Keratinocyte (primary cell): ENCODE results near the gene KIF25. TPM values are rescaled to one million over a fixed set of nuclear protein-coding genes. Genes with fewer than 3 reads are reported as not detected.

Experiments
- DNase-seq: peaks from one replicate; pipeline ENCODE4 v3.0.0-alpha.2; 2011; ENCODE audit warnings: low read depth, missing footprints, low spot score
- FAIRE-seq: peaks from 2 replicates; lab custom pipeline; 2011; peaks lifted over from hg19 to GRCh38; lab: Jason Lieb, UNC
- H2AFZ ChIP-seq: 2 replicates; pipeline ENCODE4 v1.6.0; 2012; ENCODE audit warnings: low read length, control low read depth, inconsistent platforms; ENCODE audit not compliant: control insufficient read depth
- H3K27ac ChIP-seq: 2 replicates; pipeline ENCODE4 v1.5.1; 2011; ENCODE audit warnings: low read length; ENCODE audit not compliant: control insufficient read depth, insufficient read depth
- H3K27me3 ChIP-seq: 3 replicates; pipeline ENCODE4 v1.6.0; 2011; ENCODE audit warnings: low read length; ENCODE audit not compliant: control insufficient read depth, insufficient read depth; ENCODE audit errors: extremely low read depth
- H3K36me3 ChIP-seq, 2 experiments: 2 replicates in 1 of 2; 3 replicates in 1 of 2; pipeline ENCODE4 v1.5.1; 2011; ENCODE audit warnings: low read length in 2 of 2, mild to moderate bottlenecking in 1 of 2; ENCODE audit not compliant: control insufficient read depth in 2 of 2, insufficient read depth in 2 of 2; ENCODE audit errors: extremely low read depth in 1 of 2
- H3K4me1 ChIP-seq: 3 replicates; pipeline ENCODE4 v1.5.1; 2011; ENCODE audit warnings: low read length; ENCODE audit not compliant: control insufficient read depth, insufficient read depth; ENCODE audit errors: extremely low read depth
- H3K4me2 ChIP-seq: 3 replicates; pipeline ENCODE4 v1.6.0; 2011; ENCODE audit warnings: low read depth, low read length; ENCODE audit not compliant: control insufficient read depth, insufficient read depth; ENCODE audit errors: extremely low read depth
- H3K4me3 ChIP-seq, 3 experiments: fragments of 200-600 bp in 1 of 3; sonication (generic) in 1 of 3; 2 replicates in 2 of 3; 3 replicates in 1 of 3; pipeline ENCODE4 v1.5.1; 2011 to 2016; ENCODE audit warnings: low read length in 3 of 3, mild to moderate bottlenecking in 3 of 3, control low read depth in 2 of 3, inconsistent platforms in 1 of 3, low read depth in 1 of 3, mixed read lengths in 1 of 3, mixed run types in 1 of 3, moderate library complexity in 1 of 3; ENCODE audit not compliant: control insufficient read depth in 2 of 3, insufficient read depth in 2 of 3; ENCODE audit errors: extremely low read depth in 1 of 3
- H3K79me2 ChIP-seq: 2 replicates; pipeline ENCODE4 v1.6.0; 2012; ENCODE audit warnings: low read length; ENCODE audit not compliant: control insufficient read depth, insufficient read depth
- H3K9ac ChIP-seq: 3 replicates; pipeline ENCODE4 v1.6.0; 2011; ENCODE audit warnings: low read length; ENCODE audit not compliant: control insufficient read depth, insufficient read depth; ENCODE audit errors: extremely low read depth
- H3K9me1 ChIP-seq: 3 replicates; pipeline ENCODE4 v1.6.0; 2011; ENCODE audit warnings: low read length; ENCODE audit not compliant: control insufficient read depth, insufficient read depth; ENCODE audit errors: extremely low read depth
- H3K9me3 ChIP-seq: 2 replicates; pipeline ENCODE4 v1.5.1; 2012; ENCODE audit warnings: low read depth, low read length; ENCODE audit not compliant: control insufficient read depth
- H4K20me1 ChIP-seq: 3 replicates; pipeline ENCODE4 v1.6.0; 2011; ENCODE audit warnings: low read length; ENCODE audit not compliant: control insufficient read depth, insufficient read depth; ENCODE audit errors: extremely low read depth
- CTCF ChIP-seq, 3 experiments: IDR thresholded peaks in 1 of 3; conservative IDR thresholded peaks in 1 of 3; optimal IDR thresholded peaks in 1 of 3; 2 replicates in 2 of 3; 3 replicates in 1 of 3; pipeline versions ENCODE3 to v1.5.1; 2011; ENCODE audit warnings: low read length in 3 of 3, mild to moderate bottlenecking in 3 of 3, moderate library complexity in 2 of 3, control low read depth in 1 of 3, inconsistent platforms in 1 of 3; ENCODE audit not compliant: insufficient read depth in 2 of 3; ENCODE audit errors: extremely low read depth in 1 of 3
- EZH2 ChIP-seq: IDR thresholded peaks from one replicate; pipeline ENCODE4 v1.6.1; 2012; ENCODE audit warnings: inconsistent platforms, mild to moderate bottlenecking, low read length, moderate library complexity
- dilution Hi-C: fragments of 300-500 bp; cut with MboI; formaldehyde crosslinking; loops from one replicate; pipeline ENCODE4 v1.7.0; 2020; ENCODE audit warnings: low sequenced_read_pairs; ENCODE audit not compliant: extremely low pct_ligation_motif_present
- polyA plus RNA-seq, 5 experiments: library from polyadenylated mRNA; depleted of rRNA in 3 of 5; stranded (reverse) in 3 of 5; stranded (forward) in 1 of 5; unstranded in 1 of 5; fragments of >200 nt; gene quantifications; 1 replicate in 1 of 5; 2 replicates in 3 of 5; 3 replicates in 1 of 5; pipeline versions ENCODE4 v1.2.1 to v1.2.3, GENCODE V29; 2011 to 2012; ENCODE audit warnings: missing spikeins in 2 of 5, low read depth in 1 of 5, low replicate concordance in 1 of 5

The KIF25 gene
- polyA plus RNA-seq, 1 donor (not counting 4 experiments of a cell fraction or from before 2014, with no cell fraction given) = not detected

DNA sequence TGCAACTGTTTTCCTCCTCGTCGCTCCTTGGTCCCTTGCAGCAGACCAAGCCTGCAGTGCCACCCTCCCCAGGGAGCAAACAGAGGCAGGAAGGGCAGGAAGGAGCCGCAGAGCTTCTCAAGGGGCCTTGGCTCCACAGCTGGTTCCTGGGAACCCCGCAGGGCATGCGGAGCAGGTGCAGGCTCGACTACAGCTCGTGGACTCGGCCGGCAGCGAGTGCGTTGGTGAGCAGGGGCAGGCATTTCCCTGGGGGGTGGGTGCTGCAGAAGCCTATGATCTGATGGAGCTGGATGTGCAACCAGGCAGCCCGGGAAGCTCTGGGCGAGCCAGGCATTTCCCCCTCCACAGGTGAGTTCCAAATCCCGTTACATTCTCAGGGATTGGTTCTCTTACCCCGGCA is 44.5 kb downstream of the KIF25 start:
- Histone ChIP-seq H4K20me1 (no peaks in the 10 kb centered on the region), H3K4me3 (no peak overlapping the region), H3K4me2 (no peak overlapping the region), H3K36me3 (no peaks in the 10 kb centered on the region), H3K9me1 (no peaks in the 10 kb centered on the region), H3K9ac (no peak overlapping the region), H3K27me3 (peaks cover 11% of the 10 kb centered on the region), H3K4me1 (no peaks in the 10 kb centered on the region), H3K27ac (no peak overlapping the region), H3K9me3 (peaks cover 7% of the 10 kb centered on the region), H2AFZ (no peak overlapping the region), H3K79me2 (no peaks in the 10 kb centered on the region)
- no peak for FAIRE-seq
- DNase-seq = no peak
- TF ChIP-seq CTCF (optimal IDR thresholded peaks at IDR 0.05 in 1 of 3, IDR thresholded peaks at IDR 0.05 in 1 of 3, conservative IDR thresholded peaks at IDR 0.05 in 1 of 3; ENCODE audit: extremely low read depth in 1 of 3, insufficient read depth in 2 of 3, low read length in 3 of 3) (no peak), EZH2 (no peak)
- dilution Hi-C loops = no loop called here

GRCh38 chr6:168042426-168043192 is 45.1 kb downstream of the KIF25 start:
- H3K27me3 ChIP-seq = peaks cover 11% of the 10 kb centered on the region
- H2AFZ ChIP-seq = no peak overlapping the region
- H3K79me2 ChIP-seq = no peaks in the 10 kb centered on the region
- H3K27ac ChIP-seq = no peak overlapping the region
- DNase-seq = no peak
- H3K4me1 ChIP-seq = no peaks in the 10 kb centered on the region
- no peaks in the 10 kb centered on the region for H3K9me1 ChIP-seq
- no peaks in the 10 kb centered on the region for H3K36me3 ChIP-seq
- no peak for FAIRE-seq
- dilution Hi-C loops = no loop called here
- no peak overlapping the region for H3K4me3 ChIP-seq
- no peaks in the 10 kb centered on the region for H4K20me1 ChIP-seq
- H3K9me3 ChIP-seq = peaks cover 7% of the 10 kb centered on the region
- TF ChIP-seq EZH2 (no peak), CTCF (optimal IDR thresholded peaks at IDR 0.05 in 1 of 3, IDR thresholded peaks at IDR 0.05 in 1 of 3, conservative IDR thresholded peaks at IDR 0.05 in 1 of 3; ENCODE audit: extremely low read depth in 1 of 3, insufficient read depth in 2 of 3, low read length in 3 of 3) (no peak)
- no peak overlapping the region for H3K9ac ChIP-seq
- H3K4me2 ChIP-seq = no peak overlapping the region
